HG03354 (cell line): ENCODE results near the gene ATG4B.
"Not testable (repeated sequence)": the region's sequence is repeated elsewhere in the genome, so short reads cannot be mapped to it uniquely, and the experiment has no call there.

ENCODE experiments used
- ATAC-seq: cut with Tn5 transposase; IDR thresholded peaks from one replicate; pipeline ENCODE4 v1.9.1; 2021; ENCODE audit warnings: mild to moderate bottlenecking; ENCODE audit not compliant: unreplicated experiment, poor library complexity, severe bottlenecking

ATG4B gene

GRCh38 chr2:241637018-241637794, at the start of gene ATG4B, which contains the start of gene THAP4:
Gene ATG4B, plus strand, starts transcription at chr2:241637693. Its CDS starts 22 bp downstream, at chr2:241637715.
Gene THAP4, minus strand, starts transcription at chr2:241637158. Its CDS starts 141 bp downstream, at chr2:241637017.
- ATAC-seq, result peak; percentile 69

- ATAC-seq, result not testable (repeated sequence)
These were observed 47.6 kb upstream of the ATG4B start for GRCh38 chr2:241589863-241590262.

- ATAC-seq, result not testable (repeated sequence)
These were observed 46.7 kb upstream of the ATG4B start for GRCh38 chr2:241590496-241591455.

GRCh38 chr2:241592126-241592845, 45.2 kb upstream of the ATG4B start:
- no peak for ATAC-seq

GRCh38 chr2:241593271-241593670, 44.2 kb upstream of the ATG4B start:
- ATAC-seq, result no peak

GRCh38 chr2:241595600-241596140, 41.8 kb upstream of the ATG4B start:
- no peak for ATAC-seq

- no peak for ATAC-seq
These were observed 39.9 kb upstream of the ATG4B start for GRCh38 chr2:241597561-241597960.

GRCh38 chr2:241598061-241598460, 39.4 kb upstream of the ATG4B start:
- no peak for ATAC-seq

GRCh38 chr2:241598487-241598886, 39.0 kb upstream of the ATG4B start:
- no peak for ATAC-seq

- no peak for ATAC-seq
These were observed 37.9 kb upstream of the ATG4B start for GRCh38 chr2:241599615-241600014.

GRCh38 chr2:241601841-241602240, 35.7 kb upstream of the ATG4B start:
- ATAC-seq, result no peak

GRCh38 chr2:241602720-241603119, 34.8 kb upstream of the ATG4B start:
- ATAC-seq, result no peak

- ATAC-seq, result no peak
These were observed 33.8 kb upstream of the ATG4B start for GRCh38 chr2:241603686-241604085.

GRCh38 chr2:241606186-241606585, 31.3 kb upstream of the ATG4B start:
- ATAC-seq, result no peak

GRCh38 chr2:241607162-241607885, 30.2 kb upstream of the ATG4B start:
- ATAC-seq, result no peak

- no peak for ATAC-seq
These were observed 28.6 kb upstream of the ATG4B start for GRCh38 chr2:241608881-241609280.

- ATAC-seq, result peak; percentile 94
These were observed 27.4 kb upstream of the ATG4B start for GRCh38 chr2:241609859-241610793.

- no peak for ATAC-seq
These were observed 26.4 kb upstream of the ATG4B start for GRCh38 chr2:241611062-241611461.
